ENCODE measurements around the gene MAL. TPM values are rescaled to one million over a fixed set of nuclear protein-coding genes. Genes with fewer than 3 reads are reported as not detected.

MAL gene
- polyA plus RNA-seq, 1 donor from 2014 or later: not detected

DNA sequence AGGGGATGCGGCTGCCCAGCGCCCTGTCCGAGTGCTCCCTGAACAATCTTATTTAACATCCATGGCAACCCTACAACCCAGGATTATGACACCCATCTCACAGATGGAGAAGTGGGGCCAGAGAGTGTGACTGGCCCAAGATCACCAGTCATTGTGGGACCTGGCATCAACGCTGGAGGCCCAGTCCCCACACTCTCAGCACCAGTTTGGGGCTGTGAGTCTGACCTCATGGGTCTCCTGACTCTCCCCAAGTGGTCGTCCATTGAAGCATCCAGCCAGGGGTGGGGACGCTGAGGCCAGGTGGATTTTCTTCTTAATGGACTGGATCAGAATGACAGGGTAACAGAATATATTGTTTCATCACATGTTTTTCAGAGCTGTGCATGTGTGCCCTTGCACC is 24.5 kb downstream of the MAL start:
- H3K9me3 ChIP-seq (ENCODE audit: low read length): peaks cover 13% of the 10 kb centered on the region
- no peak overlapping the region for H3K9ac ChIP-seq (ENCODE audit: low read length)
- no peak overlapping the region for H3K27ac ChIP-seq (ENCODE audit: low read length)

DNA sequence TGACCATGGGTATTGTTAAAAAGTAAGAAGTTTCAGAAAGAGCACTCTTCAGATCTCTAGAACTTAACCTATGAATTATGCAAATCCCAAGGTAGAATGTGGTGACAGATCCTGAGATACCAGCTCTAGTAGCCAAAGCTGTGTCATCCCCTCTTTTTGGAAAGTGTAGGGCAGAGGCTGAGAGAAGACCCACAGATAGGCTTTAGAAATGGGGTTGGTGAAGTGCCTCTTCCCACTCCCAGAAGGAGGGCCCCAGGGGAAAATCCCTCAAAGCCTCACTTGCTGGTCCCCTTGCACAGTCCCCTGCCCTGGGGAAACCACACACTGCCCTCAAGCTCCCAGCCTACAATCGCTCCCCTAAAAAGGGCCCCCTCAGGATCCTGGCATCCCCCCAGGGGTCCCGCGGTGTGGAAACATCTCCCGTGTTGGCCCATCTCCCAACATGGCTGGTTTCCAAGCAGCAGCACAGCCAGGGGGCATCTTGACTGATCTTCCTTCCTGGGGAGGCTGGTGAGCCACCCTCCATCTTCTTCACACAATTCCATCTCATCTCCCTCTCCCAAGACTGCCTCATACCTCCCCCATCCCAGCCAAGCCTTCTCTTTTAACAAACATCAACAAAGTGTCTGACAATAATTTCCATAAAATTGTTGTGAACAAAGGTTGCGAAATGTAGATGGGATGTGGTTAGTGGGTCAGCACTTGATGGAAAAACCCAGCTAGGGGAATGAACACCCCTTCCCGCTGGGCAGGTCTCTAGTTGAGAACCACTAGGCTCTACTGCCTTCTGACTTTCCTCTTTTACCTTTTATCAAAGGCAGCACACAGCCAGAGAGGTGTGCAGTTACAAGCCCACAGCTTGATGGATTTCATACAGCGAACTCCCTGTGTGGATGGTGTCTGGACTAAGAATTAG is 25.1 kb downstream of the MAL start:
- Histone ChIP-seq H3K4me3 (ENCODE audit: low read length) (no peak overlapping the region), H3K79me2 (replicated peaks; ENCODE audit: insufficient read depth, low read length) (no peaks in the 10 kb centered on the region), H3K9ac (ENCODE audit: low read length) (no peak overlapping the region), H3K9me2 (ENCODE audit: insufficient read depth, low read length) (no peaks in the 10 kb centered on the region), H3K27ac (ENCODE audit: low read length) (no peak overlapping the region), H3K27me3 (ENCODE audit: insufficient read depth, low read depth, low read length) (no peaks in the 10 kb centered on the region), H2AFZ (ENCODE audit: low read depth, low read length) (no peak overlapping the region), H4K20me1 (ENCODE audit: insufficient read depth) (no peaks in the 10 kb centered on the region), H3K9me3 (ENCODE audit: low read length) (peaks cover 13% of the 10 kb centered on the region), H3K36me3 (ENCODE audit: insufficient read depth, low read length) (no peaks in the 10 kb centered on the region), H3K4me2 (ENCODE audit: low read length) (no peak overlapping the region), H3F3A (ENCODE audit: insufficient read depth, low read length, poor library complexity, severe bottlenecking) (no peaks in the 10 kb centered on the region)
- TF ChIP-seq, protein P1, sequence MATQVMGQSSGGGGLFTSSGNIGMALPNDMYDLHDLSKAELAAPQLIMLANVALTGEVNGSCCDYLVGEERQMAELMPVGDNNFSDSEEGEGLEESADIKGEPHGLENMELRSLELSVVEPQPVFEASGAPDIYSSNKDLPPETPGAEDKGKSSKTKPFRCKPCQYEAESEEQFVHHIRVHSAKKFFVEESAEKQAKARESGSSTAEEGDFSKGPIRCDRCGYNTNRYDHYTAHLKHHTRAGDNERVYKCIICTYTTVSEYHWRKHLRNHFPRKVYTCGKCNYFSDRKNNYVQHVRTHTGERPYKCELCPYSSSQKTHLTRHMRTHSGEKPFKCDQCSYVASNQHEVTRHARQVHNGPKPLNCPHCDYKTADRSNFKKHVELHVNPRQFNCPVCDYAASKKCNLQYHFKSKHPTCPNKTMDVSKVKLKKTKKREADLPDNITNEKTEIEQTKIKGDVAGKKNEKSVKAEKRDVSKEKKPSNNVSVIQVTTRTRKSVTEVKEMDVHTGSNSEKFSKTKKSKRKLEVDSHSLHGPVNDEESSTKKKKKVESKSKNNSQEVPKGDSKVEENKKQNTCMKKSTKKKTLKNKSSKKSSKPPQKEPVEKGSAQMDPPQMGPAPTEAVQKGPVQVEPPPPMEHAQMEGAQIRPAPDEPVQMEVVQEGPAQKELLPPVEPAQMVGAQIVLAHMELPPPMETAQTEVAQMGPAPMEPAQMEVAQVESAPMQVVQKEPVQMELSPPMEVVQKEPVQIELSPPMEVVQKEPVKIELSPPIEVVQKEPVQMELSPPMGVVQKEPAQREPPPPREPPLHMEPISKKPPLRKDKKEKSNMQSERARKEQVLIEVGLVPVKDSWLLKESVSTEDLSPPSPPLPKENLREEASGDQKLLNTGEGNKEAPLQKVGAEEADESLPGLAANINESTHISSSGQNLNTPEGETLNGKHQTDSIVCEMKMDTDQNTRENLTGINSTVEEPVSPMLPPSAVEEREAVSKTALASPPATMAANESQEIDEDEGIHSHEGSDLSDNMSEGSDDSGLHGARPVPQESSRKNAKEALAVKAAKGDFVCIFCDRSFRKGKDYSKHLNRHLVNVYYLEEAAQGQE (IDR thresholded peaks at IDR 0.05; ENCODE audit: borderline replicate concordance): no peak
- TF ChIP-seq TAF1 (IDR thresholded peaks at IDR 0.05; ENCODE audit: low read depth) (no peak), RAD21 (conservative IDR thresholded peaks at IDR 0.05) (no peak)
- TF ChIP-seq, protein P2, sequence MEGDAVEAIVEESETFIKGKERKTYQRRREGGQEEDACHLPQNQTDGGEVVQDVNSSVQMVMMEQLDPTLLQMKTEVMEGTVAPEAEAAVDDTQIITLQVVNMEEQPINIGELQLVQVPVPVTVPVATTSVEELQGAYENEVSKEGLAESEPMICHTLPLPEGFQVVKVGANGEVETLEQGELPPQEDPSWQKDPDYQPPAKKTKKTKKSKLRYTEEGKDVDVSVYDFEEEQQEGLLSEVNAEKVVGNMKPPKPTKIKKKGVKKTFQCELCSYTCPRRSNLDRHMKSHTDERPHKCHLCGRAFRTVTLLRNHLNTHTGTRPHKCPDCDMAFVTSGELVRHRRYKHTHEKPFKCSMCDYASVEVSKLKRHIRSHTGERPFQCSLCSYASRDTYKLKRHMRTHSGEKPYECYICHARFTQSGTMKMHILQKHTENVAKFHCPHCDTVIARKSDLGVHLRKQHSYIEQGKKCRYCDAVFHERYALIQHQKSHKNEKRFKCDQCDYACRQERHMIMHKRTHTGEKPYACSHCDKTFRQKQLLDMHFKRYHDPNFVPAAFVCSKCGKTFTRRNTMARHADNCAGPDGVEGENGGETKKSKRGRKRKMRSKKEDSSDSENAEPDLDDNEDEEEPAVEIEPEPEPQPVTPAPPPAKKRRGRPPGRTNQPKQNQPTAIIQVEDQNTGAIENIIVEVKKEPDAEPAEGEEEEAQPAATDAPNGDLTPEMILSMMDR (IDR thresholded peaks at IDR 0.05; ENCODE audit: poor library complexity, severe bottlenecking): no peak

More for the DNA sequence above, 24.5 kb downstream of the MAL start:
- Histone ChIP-seq H4K20me1 (ENCODE audit: insufficient read depth) (no peaks in the 10 kb centered on the region), H3K4me3 (ENCODE audit: low read length) (no peak overlapping the region), H3K9me2 (ENCODE audit: insufficient read depth, low read length) (no peaks in the 10 kb centered on the region), H3K27me3 (ENCODE audit: insufficient read depth, low read depth, low read length) (no peaks in the 10 kb centered on the region), H3K36me3 (ENCODE audit: insufficient read depth, low read length) (no peaks in the 10 kb centered on the region), H2AFZ (ENCODE audit: low read depth, low read length) (no peak overlapping the region), H3K4me2 (ENCODE audit: low read length) (no peak overlapping the region), H3F3A (ENCODE audit: insufficient read depth, low read length, poor library complexity, severe bottlenecking) (no peaks in the 10 kb centered on the region), H3K79me2 (replicated peaks; ENCODE audit: insufficient read depth, low read length) (no peaks in the 10 kb centered on the region)
- TF ChIP-seq MXI1 (conservative IDR thresholded peaks at IDR 0.05; ENCODE audit: poor library complexity, severe bottlenecking) (no peak), SMC3 (conservative IDR thresholded peaks at IDR 0.05; ENCODE audit: poor library complexity) (no peak), POLR2AphosphoS5 (IDR thresholded peaks at IDR 0.05) (no peak), RAD21 (conservative IDR thresholded peaks at IDR 0.05) (no peak), EZH2 (IDR thresholded peaks at IDR 0.05; ENCODE audit: borderline replicate concordance, insufficient read depth, low read length, poor library complexity, severe bottlenecking) (no peak), EP300 (conservative IDR thresholded peaks at IDR 0.05; ENCODE audit: poor library complexity, severe bottlenecking) (no peak), TAF1 (IDR thresholded peaks at IDR 0.05; ENCODE audit: low read depth) (no peak)
- TF ChIP-seq, protein P2 (IDR thresholded peaks at IDR 0.05; ENCODE audit: poor library complexity, severe bottlenecking): no peak
- TF ChIP-seq, protein P1 (IDR thresholded peaks at IDR 0.05; ENCODE audit: borderline replicate concordance): no peak

Measured in neural cell (in vitro differentiated cells).